GM18511 (cell line): ENCODE results near the gene GGA2.
A peak's percentile ranks its signal among the peaks of the same experiment; 100 is the strongest.
"Not testable (repeated sequence)": the region's sequence is repeated elsewhere in the genome, so short reads cannot be mapped to it uniquely, and the experiment has no call there.

Experiments
- ATAC-seq: cut with Tn5 transposase; IDR thresholded peaks from one replicate; pipeline ENCODE4 v1.9.1; 2021; ENCODE audit warnings: mild to moderate bottlenecking, moderate library complexity; ENCODE audit not compliant: unreplicated experiment

The GGA2 gene

DNA sequence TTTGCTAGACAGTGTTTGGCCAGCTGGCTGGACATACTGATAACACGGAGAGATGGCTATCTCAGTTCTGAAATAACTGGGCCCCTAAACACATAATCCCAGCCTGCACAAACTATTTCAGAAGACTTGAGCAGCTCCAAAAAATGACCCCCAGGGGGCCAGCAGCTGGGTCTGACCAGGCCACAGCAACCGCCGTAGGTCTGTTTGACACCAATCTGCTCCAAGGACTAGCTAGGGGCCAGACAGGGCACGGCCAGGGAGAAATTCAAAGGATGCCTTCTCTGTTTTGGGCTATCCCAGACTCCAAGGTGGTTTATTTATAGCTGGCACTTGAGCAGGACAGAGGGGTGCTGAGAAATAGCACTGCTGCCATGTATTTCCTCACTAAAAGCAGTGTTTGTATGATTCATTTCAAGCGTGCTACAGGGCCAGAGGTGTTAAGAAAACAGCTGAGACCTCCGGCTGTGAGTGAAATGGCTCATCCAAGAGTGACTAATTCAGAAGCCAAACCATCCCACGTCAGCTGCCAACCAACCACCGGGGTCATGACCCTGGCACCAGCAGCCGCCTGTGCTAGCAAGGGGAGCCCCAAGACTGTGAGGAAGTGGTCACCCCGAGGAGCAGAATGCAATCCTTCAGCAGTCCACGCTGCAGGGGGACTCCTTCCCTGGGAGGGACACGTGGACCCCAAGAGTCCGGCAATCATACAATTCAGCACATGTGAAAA is 5.7 kb downstream of the GGA2 start:
- peak; percentile 75 for ATAC-seq

- peak; percentile 9 for ATAC-seq
These were observed 6.2 kb downstream of the GGA2 start for GRCh38 chr16:23504076-23504452.

- no peak for ATAC-seq
These were observed 7.8 kb downstream of the GGA2 start for GRCh38 chr16:23502466-23502865.

- no peak for ATAC-seq
These were observed 9.0 kb downstream of the GGA2 start for GRCh38 chr16:23501291-23501690.

DNA sequence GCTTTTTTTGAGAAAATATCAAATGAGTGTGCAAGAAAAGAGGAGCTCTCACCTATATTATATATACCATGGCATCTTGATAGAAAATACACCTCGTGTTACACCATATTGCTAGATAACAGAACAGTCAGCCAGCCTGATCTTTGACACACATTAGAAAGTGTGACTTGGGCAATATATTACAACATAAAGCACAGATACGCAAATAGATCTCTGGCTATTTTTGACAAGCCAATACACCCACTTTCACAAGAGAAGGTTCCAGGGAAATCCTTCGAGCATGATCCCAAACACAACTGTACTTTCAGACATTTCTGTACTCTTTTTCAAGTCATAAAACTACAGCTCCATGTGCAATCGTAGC is 9.4 kb downstream of the GGA2 start:
- ATAC-seq: no peak

DNA sequence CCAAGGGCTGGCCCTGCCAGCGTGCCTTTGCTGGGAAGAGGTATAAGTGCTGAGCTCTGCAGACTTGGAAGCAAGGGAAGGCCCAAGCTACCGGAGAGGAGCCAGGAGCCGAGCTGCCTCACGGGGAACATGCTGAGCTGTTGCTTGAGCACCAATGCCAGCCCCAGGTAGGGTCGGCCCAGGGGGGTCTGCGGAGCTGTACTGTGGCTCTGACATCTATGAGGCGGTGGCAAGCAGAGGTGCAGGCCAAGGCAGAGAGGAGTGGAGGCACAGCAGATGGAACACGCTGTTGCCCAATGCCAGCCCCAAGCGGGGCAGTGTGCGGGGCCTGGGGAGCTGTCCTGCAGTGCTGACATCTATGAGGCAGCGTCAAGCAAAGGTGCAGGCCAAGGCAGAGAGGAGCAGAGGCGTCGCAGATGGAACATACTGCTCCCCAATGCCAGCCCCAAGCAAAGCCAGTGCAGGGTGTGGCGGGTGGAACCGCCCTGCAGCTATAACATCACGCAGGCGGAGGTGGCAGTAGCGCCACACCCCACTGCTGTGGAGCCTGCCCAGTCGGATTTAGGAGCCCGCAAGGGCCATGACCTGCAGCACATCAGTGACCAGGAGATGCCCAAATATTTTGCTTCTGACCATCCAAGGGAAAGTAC is 10.0 kb downstream of the GGA2 start:
- no peak for ATAC-seq

GRCh38 chr16:23499801-23500200 is 10.5 kb downstream of the GGA2 start:
- no peak for ATAC-seq

DNA sequence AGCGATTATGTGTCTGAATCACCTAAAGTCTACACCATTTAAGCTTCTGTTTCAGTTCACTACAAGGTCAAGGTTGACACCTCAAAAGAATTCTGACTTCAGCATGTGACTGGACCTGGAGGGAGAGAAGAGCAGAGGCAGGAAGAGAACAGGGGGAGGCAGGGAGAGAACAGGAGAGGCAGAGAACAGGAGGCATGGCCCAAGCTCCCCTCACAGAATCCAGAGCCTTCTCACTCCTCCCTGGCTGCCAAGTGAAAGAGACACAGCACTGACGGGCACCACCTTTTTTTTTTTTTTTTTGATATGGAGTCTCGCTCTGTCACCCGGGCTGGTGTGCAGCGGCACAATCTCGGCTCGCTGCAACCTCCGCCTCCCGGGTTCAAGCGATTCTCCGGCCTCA is 11.4 kb downstream of the GGA2 start:
- no peak for ATAC-seq

DNA sequence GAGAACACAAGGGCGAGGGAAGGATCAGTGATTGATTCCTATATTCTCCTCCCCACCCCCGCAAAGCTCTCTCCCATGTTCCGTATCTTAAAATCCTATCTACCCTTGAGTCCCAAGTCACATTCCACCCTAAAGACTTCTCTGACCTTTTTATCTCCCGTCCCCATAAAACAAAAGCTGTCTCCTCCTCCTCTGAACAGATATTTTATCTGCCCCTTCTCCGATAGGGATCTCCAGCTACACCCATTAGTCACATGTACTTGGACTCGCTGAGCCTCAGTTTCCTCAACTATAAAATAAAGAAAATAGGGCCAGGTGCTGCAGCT is 12.8 kb downstream of the GGA2 start:
- ATAC-seq: no peak

GRCh38 chr16:23496821-23497542 is 13.3 kb downstream of the GGA2 start:
- no peak for ATAC-seq

- ATAC-seq: no peak
These were observed 14.6 kb downstream of the GGA2 start for GRCh38 chr16:23495671-23496070.

- no peak for ATAC-seq
These were observed 16.1 kb downstream of the GGA2 start for GRCh38 chr16:23494188-23494587.

DNA sequence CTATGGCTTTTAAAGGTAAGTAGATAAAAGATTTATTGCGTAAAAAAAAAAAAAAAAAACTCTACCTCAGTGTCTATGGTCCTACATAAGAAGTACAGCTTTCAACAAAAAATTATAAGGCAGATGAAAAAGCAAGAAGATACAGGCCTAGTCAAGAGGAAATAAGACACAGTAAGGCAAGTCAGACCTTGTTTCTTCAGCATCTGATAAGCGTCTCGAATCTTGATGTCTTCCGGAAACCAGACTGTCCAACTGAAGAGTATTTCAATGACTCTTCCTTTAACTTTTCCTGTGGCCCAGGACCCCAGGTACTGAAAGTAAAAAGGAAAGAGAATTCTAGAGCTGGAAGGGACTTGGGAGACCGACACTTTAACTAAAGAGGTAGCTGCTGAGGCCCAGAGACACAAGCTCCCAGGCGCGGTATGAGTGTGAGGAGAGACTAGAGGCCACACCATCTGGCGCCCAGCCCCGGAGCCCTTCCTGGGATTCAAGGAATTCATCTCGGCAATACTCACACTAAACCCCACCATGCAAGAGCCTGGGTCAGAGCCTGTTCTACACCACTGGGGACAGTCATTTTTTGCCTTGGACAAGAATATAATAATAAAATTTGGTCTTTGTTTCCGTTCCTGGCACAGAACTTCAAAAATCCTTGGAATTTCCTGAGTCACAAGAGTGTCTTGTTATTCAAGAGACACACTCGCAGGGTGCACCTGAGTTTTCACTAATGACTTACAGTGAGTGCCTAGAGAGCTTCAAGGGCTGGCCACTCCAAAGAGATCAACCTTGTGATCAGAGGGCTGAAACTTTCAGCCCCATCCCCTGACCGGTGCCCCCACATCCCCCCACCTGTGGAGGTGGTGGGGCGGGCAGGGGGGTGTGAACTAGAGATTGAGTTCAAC is 18.6 kb downstream of the GGA2 start:
- no peak for ATAC-seq

- ATAC-seq: no peak
These were observed 23.8 kb downstream of the GGA2 start for GRCh38 chr16:23486480-23486879.

GRCh38 chr16:23485841-23486240 is 24.5 kb downstream of the GGA2 start:
- ATAC-seq: no peak

DNA sequence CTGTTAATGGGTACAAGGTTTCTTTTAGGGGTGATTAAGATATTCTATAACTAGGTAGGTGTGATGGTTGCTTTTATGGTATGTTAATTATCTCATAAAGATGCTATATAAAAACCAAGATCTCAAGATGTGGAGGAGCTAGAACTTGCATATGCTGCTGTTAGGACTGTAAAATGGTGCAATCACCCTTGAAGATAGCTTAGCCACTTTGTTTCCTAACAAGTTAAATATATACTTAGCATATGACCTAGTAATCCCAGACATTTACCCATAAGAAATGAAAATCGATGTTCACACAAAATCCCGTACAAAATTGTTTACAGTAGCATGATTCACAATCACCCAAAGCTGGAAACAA is 25.1 kb downstream of the GGA2 start:
- no peak for ATAC-seq

DNA sequence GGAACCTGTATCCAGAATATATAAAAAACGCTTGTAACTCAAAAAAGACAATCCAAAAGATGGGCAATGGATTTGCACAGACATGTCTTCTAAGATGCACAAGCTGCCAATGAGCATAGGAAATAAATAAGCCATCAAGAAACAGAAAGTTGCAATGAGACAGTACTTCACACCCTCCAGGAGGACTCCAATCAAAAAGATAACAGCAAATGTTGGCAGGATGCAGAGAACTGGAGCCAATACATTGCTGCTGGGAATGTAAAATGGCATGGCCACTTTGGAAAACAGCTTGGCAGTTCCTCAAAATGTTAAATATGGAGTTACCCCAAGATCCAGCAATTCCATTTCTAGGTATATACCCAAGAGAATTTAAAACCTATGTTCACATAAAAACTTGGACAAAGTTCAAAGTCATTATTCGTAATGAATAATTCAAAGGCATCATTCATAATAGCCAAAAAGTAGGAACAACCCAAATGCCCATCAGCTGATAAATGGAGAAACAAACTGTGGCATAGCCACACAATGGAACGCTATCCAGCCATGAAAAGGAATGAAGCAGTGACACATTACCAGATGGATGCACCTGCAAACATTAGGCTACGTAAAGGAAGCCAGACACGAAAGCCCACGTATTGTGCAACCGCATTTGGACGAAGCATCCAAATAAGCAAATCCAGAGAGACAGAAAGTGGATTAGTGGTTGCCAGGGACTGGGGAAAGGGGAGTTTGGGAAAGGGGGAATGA is 25.6 kb downstream of the GGA2 start:
- ATAC-seq: no peak

DNA sequence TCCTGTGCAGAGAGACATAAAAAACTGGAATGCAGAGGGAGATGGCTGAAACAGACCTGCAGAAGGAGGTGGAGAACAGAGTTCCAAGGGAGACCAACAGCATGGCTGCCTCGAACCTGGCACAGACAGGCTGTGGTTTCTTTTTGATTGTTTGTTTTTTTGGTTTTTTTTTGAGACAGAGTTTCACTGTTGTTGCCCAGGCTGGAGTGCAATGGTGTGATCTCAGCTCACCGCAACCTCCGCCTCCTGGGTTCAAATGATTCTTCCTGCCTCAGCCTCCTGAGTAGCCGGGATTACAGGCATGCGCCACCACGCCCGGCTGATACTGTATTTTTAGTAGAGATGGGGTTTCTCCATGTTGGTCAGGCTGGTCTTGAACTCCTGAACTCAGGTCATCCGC is 26.8 kb downstream of the GGA2 start:
- ATAC-seq: not testable (repeated sequence)

- peak; percentile 92 for ATAC-seq
These were observed 27.5 kb downstream of the GGA2 start for GRCh38 chr16:23482778-23483177.

GRCh38 chr16:23480257-23480656 is 30.0 kb downstream of the GGA2 start:
- no peak for ATAC-seq

GRCh38 chr16:23479138-23479537 is 31.2 kb downstream of the GGA2 start:
- ATAC-seq: no peak
